B cell (primary cell): Measurements from ENCODE around the gene ARRB2. TPM values are rescaled to one million over a fixed set of nuclear protein-coding genes. Genes with fewer than 3 reads are reported as not detected.

Source experiments
- ATAC-seq: fragments of 200-7000 bp; cut with Tn5 transposase; one replicate; pipeline ENCODE4 v1.10.0; 2021; ENCODE audit warnings: low read depth, mild to moderate bottlenecking, moderate number of reproducible peaks, moderate library complexity
- CTCF ChIA-PET: fragments of 350-600 bp; sonication (Branson Sonifier 250); formaldehyde crosslinking; loops from one replicate; lab custom pipeline; 2021; ENCODE audit warnings: antibody characterized with exemption, inconsistent platforms; lab: Charles Lee
- POLR2A ChIA-PET: fragments of 350-600 bp; sonication (Branson Sonifier 250); formaldehyde crosslinking; loops from one replicate; lab custom pipeline; 2021; ENCODE audit warnings: antibody characterized with exemption; lab: Charles Lee
- DNase-seq: peaks from one replicate; pipeline ENCODE4 v3.0.0; 2013
- H2AFZ ChIP-seq: 2 replicates; pipeline ENCODE4 v1.6.1; 2012; ENCODE audit warnings: mild to moderate bottlenecking, low read depth, low read length; ENCODE audit not compliant: insufficient read depth, poor library complexity, severe bottlenecking
- H3K27ac ChIP-seq, 2 donors: 1 replicate in 1 of 2; 2 replicates in 1 of 2; pipeline ENCODE4 v1.5.1; 2012 to 2013; ENCODE audit warnings: low read length in 2 of 2, mild to moderate bottlenecking in 2 of 2, moderate library complexity in 1 of 2
- H3K27me3 ChIP-seq, 4 experiments: fragments of 200-600 bp in 1 of 4; sonication (generic) in 1 of 4; replicated peaks in 1 of 4; 1 replicate in 2 of 4; 2 replicates in 2 of 4; pipeline versions ENCODE4 v1.6.1 to v1.7.0; 2013 to 2016; ENCODE audit warnings: low read length in 3 of 4, mild to moderate bottlenecking in 2 of 4, mixed read lengths in 1 of 4, moderate library complexity in 1 of 4; ENCODE audit not compliant: insufficient read depth in 4 of 4, control insufficient read depth in 3 of 4; ENCODE audit errors: control extremely low read depth in 1 of 4
- H3K36me3 ChIP-seq, 2 experiments: replicated peaks in 1 of 2; 1 replicate in 1 of 2; 2 replicates in 1 of 2; pipeline versions ENCODE4 v1.6.1 to v1.7.1; 2013; ENCODE audit warnings: low read length in 1 of 2; ENCODE audit not compliant: insufficient read depth in 2 of 2, control insufficient read depth in 1 of 2; ENCODE audit errors: control extremely low read depth in 1 of 2, extremely low read depth in 1 of 2
- H3K4me1 ChIP-seq, 2 donors: fragments of 200-600 bp in 1 of 2; sonication (generic) in 1 of 2; 1 replicate in 1 of 2; 2 replicates in 1 of 2; pipeline versions ENCODE4 v1.5.1 to v1.6.1; 2013 to 2017; ENCODE audit warnings: low read length in 2 of 2; ENCODE audit not compliant: control insufficient read depth in 2 of 2, insufficient read depth in 2 of 2
- H3K4me2 ChIP-seq: replicated peaks from 2 replicates; pipeline ENCODE3; 2012; ENCODE audit warnings: mild to moderate bottlenecking, low read depth, low read length; ENCODE audit not compliant: poor library complexity, severe bottlenecking
- H3K4me3 ChIP-seq, 5 experiments: fragments of 200-600 bp in 1 of 5; sonication (generic) in 1 of 5; 1 replicate in 3 of 5; 2 replicates in 2 of 5; pipeline versions ENCODE4 v1.5.1 to v1.7.0; 2011 to 2016; ENCODE audit warnings: low read length in 4 of 5, mild to moderate bottlenecking in 4 of 5, low read depth in 2 of 5, control low read depth in 1 of 5, moderate library complexity in 1 of 5; ENCODE audit not compliant: insufficient read depth in 1 of 5; ENCODE audit errors: control extremely low read depth in 1 of 5, extremely low read depth in 1 of 5
- H3K79me2 ChIP-seq: fragments of 200-600 bp; sonication (generic); one replicate; pipeline ENCODE4 v1.6.0; 2016; ENCODE audit warnings: low read length; ENCODE audit not compliant: control insufficient read depth, insufficient read depth
- H3K9ac ChIP-seq: fragments of 200-600 bp; sonication (generic); 2 replicates; pipeline ENCODE4 v1.6.1; 2017; ENCODE audit warnings: mild to moderate bottlenecking, low read length, moderate library complexity
- H3K9me3 ChIP-seq, 3 donors: one replicate each; pipeline versions ENCODE4 v1.6.1 to v1.7.1; 2013; ENCODE audit warnings: low read length in 2 of 3; ENCODE audit not compliant: control insufficient read depth in 2 of 3, insufficient read depth in 1 of 3; ENCODE audit errors: control extremely low read depth in 1 of 3
- H4K20me1 ChIP-seq: 2 replicates; pipeline ENCODE4 v1.6.0; 2012; ENCODE audit warnings: mild to moderate bottlenecking, low read length; ENCODE audit not compliant: insufficient read depth, control insufficient read depth, poor library complexity, severe bottlenecking
- H3K27ac Mint-ChIP-seq: one replicate; pipeline ENCODE4 v1.8.0; 2021; ENCODE audit warnings: mixed read lengths
- H3K27me3 Mint-ChIP-seq: one replicate; pipeline ENCODE4 v1.8.0; 2021; ENCODE audit warnings: mixed read lengths
- H3K4me1 Mint-ChIP-seq: one replicate; pipeline ENCODE4 v1.8.0; 2021; ENCODE audit warnings: mixed read lengths
- H3K4me3 Mint-ChIP-seq: one replicate; pipeline ENCODE4 v1.8.0; 2021; ENCODE audit warnings: mixed read lengths
- H3K9me3 Mint-ChIP-seq: one replicate; pipeline ENCODE4 v1.8.0; 2022; ENCODE audit warnings: mixed read lengths; ENCODE audit not compliant: insufficient read depth
- CTCF ChIP-seq: fragments of 200-600 bp; IDR thresholded peaks from one replicate; pipeline ENCODE4 v1.8.0; 2022; ENCODE audit warnings: antibody characterized with exemption, mild to moderate bottlenecking
- EZH2 ChIP-seq: IDR thresholded peaks from 2 replicates; pipeline ENCODE4 v1.6.1; 2012; ENCODE audit warnings: borderline replicate concordance, low read depth, mild to moderate bottlenecking, moderate library complexity, low read length; ENCODE audit not compliant: insufficient read depth, poor library complexity, severe bottlenecking
- WGBS: methylation state at CpG from one replicate; pipeline ENCODE4 v1.1.5; 2013; ENCODE audit warnings: missing lambda C conversion rate; ENCODE audit not compliant: insufficient coverage; 5-methylcytosine and 5-hydroxymethylcytosine counted together
- intact Hi-C: fragments of 100-400 bp; cut with micrococcal nuclease; formaldehyde crosslinking; loops from one replicate; pipeline ENCODE4 v1.10.0; 2022
- polyA plus RNA-seq: library from polyadenylated mRNA; depleted of rRNA; stranded (reverse); fragments of >200 nt; gene quantifications from 2 replicates; pipeline ENCODE4 v1.2.3, GENCODE V29; 2012
- total RNA-seq, 2 donors: library from RNA; stranded (reverse); fragments of 120-200 nt in 1 of 2; gene quantifications; 1 replicate in 1 of 2; 2 replicates in 1 of 2; pipeline versions ENCODE4 v1.2.3 to v1.2.4, GENCODE V29; 2013 to 2022

The ARRB2 gene
- total and polyA plus RNA-seq, 2 donors (not counting 1 experiment from before 2014, with no cell fraction given) = 111 to 164 TPM

- peaks cover 3 to 5% of the 10 kb centered on the region in 2 experiments for H3K36me3 ChIP-seq
- CTCF ChIA-PET = interaction anchor here (0.6 to 2.4 kb wide), 6 partner anchors 22 to 191 kb away, joined by 3 to 9 read pairs (median 4); partner anchors contain the start of gene CHRNE
- peaks cover 34 to 45% of the 10 kb centered on the region in 2 donors for H3K4me1 ChIP-seq
- WGBS = 4% methylated on average over 3 of the region's 6 CpGs
- H3K27me3 ChIP-seq = no peaks in the 10 kb centered on the region
- peak overlapping the region; percentile 60 to 74 for H3K27ac ChIP-seq
- Mint-ChIP-seq H3K4me1 (peaks cover 44% of the 10 kb centered on the region), H3K4me3 (peak overlapping the region; percentile 86), H3K27ac (peak overlapping the region; percentile 88), H3K9me3 (no peaks in the 10 kb centered on the region), H3K27me3 (no peaks in the 10 kb centered on the region)
- H3K79me2 ChIP-seq = peaks cover 31% of the 10 kb centered on the region
- POLR2A ChIA-PET = interaction anchor here (0.5 to 1.9 kb wide), 2 partner anchors 19 to 166 kb away, joined by 6 to 11 read pairs; partner anchors contain the start of gene MED11
- H3K4me3 ChIP-seq = peak overlapping the region; percentile 65 to 90 (median 75)
- H2AFZ ChIP-seq = peak overlapping the region; percentile 84
- no peak for TF ChIP-seq CTCF
- TF ChIP-seq EZH2 = no peak
- intact Hi-C loops = loop anchor here (2.0 kb wide), 1 partner anchor 27 kb away; the partner anchor contains the start of genes CXCL16 and ZMYND15
- ATAC-seq = no peak
- peak overlapping the region; percentile 96 for H3K4me2 ChIP-seq
- H3K9me3 ChIP-seq = no peaks in the 10 kb centered on the region
- H4K20me1 ChIP-seq = no peaks in the 10 kb centered on the region
- peak; percentile 63 for DNase-seq
- H3K9ac ChIP-seq = peak overlapping the region; percentile 86
Measured at GRCh38 chr17:4711661-4712181, 1.3 kb downstream of the ARRB2 start.

GRCh38 chr17:4712526-4712925, 2.1 kb downstream of the ARRB2 start:
- no peak overlapping the region for H2AFZ ChIP-seq
- H3K4me3 Mint-ChIP-seq = peak overlapping the region; percentile 86
- no peaks in the 10 kb centered on the region for H3K27me3 Mint-ChIP-seq
- H3K36me3 ChIP-seq = peaks cover 3 to 13% of the 10 kb centered on the region in 2 experiments
- peak overlapping the region; percentile 88 for H3K27ac Mint-ChIP-seq
- peaks cover 44% of the 10 kb centered on the region for H3K4me1 Mint-ChIP-seq
- ChIA-PET POLR2A (interaction anchor here (1.9 kb wide), 1 partner anchor 18 kb away, joined by 6 read pairs; the partner anchor contains the start of gene MED11), CTCF (interaction anchor here (1.2 to 2.4 kb wide), 4 partner anchors 21 to 191 kb away, joined by 4 to 9 read pairs (median 4); partner anchors contain the start of gene CHRNE)
- no peaks in the 10 kb centered on the region for H3K9me3 Mint-ChIP-seq
- no peak for TF ChIP-seq EZH2
- TF ChIP-seq CTCF = no peak
- intact Hi-C loops = no loop called here
- DNase-seq (no peak), ATAC-seq (no peak)
- peak overlapping the region; percentile 96 for H3K4me2 ChIP-seq
- no peak overlapping the region for H3K9ac ChIP-seq
- no CpG with 5 or more reads among the region's 3 CpGs for WGBS
- H3K27ac ChIP-seq = peak overlapping the region in 1 of 2 donors; percentile 74
- H3K4me1 ChIP-seq = peaks cover 34 to 45% of the 10 kb centered on the region in 2 donors
- H3K4me3 ChIP-seq = peak overlapping the region in 1 of 5 experiments; percentile 66
- H3K27me3 ChIP-seq = no peaks in the 10 kb centered on the region
- peaks cover 31% of the 10 kb centered on the region for H3K79me2 ChIP-seq
- H3K9me3 ChIP-seq = no peaks in the 10 kb centered on the region
- no peaks in the 10 kb centered on the region for H4K20me1 ChIP-seq
